SJCRH30 (cell line): ENCODE measurements around the gene KCNN3. TPM values are rescaled to one million over a fixed set of nuclear protein-coding genes. Genes with fewer than 3 reads are reported as not detected.

Experiments
- DNase-seq, 2 experiments: peaks; one replicate each; pipeline ENCODE4 v3.0.0-alpha.2; 2015 to 2020
- H3K27ac ChIP-seq: fragments of 250-450 bp; sonication (Bioruptor Pico); 2 replicates; pipeline ENCODE4 v1.5.1; 2020; ENCODE audit warnings: mild to moderate bottlenecking, moderate library complexity
- H3K27me3 ChIP-seq: fragments of 250-450 bp; sonication (Bioruptor Pico); 2 replicates; pipeline ENCODE4 v1.5.1; 2020; ENCODE audit warnings: mild to moderate bottlenecking, moderate library complexity
- H3K36me3 ChIP-seq: fragments of 250-450 bp; sonication (Bioruptor Pico); 2 replicates; pipeline ENCODE4 v1.5.1; 2020; ENCODE audit warnings: mild to moderate bottlenecking, moderate library complexity
- H3K4me1 ChIP-seq: fragments of 250-450 bp; sonication (Bioruptor Pico); 2 replicates; pipeline ENCODE4 v1.5.1; 2020; ENCODE audit warnings: mild to moderate bottlenecking, moderate library complexity
- H3K4me3 ChIP-seq: fragments of 250-450 bp; sonication (Bioruptor Pico); 2 replicates; pipeline ENCODE4 v1.5.1; 2020; ENCODE audit warnings: mild to moderate bottlenecking, moderate library complexity
- H3K9me3 ChIP-seq: fragments of 250-450 bp; sonication (Bioruptor Pico); replicated peaks from 2 replicates; pipeline ENCODE4 v1.5.1; 2020; ENCODE audit warnings: mild to moderate bottlenecking, moderate library complexity
- total RNA-seq: library from RNA; depleted of rRNA; stranded (reverse); fragments of >200 nt; shearing (Covaris generic); gene quantifications from 2 replicates; pipeline ENCODE4 v1.2.3, GENCODE V29; 2014

KCNN3 gene
- total RNA-seq, 1 experiment from 2014 or later = 29.3 TPM

DNA sequence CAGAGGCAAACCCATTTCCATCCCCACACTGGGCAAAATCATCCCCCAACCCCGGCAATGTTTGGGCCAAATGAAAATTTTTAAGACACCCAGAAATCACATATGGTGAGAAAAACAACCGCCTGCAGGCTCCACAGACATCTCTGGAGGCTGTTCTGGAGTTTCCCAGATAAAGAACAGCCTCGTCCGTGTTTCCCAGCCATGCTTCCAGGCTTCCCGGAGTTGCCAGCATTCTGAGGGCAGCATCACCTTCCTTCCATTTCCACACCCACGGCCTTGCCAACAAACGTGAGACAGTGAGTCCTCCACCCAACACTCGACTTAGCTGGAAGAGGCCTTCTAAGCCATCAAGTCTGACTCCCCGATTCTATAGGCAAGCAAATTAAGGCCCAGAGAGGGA, 36.9 kb downstream of the KCNN3 start:
- no peak overlapping the region for H3K27ac ChIP-seq

DNA sequence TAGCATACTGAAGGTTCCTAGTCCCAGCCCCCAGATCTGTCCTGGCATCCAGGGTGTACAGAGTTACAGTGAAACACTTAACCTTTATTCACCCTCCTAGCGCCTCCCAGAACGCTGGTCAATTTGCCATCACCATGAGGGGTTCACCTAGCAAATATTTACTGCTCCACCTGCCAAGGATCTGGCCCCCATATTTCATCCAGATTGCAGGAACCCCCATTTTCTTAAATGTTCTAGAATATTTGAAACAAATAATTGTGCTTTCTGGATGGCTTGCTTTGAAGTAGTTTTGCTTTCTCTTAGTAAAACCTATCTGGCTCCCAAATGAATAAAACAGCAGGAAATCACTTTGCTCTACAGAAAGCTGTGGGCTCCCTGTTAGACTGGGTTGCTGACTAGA, 37.7 kb downstream of the KCNN3 start:
- Histone ChIP-seq H3K27me3 (no peaks in the 10 kb centered on the region), H3K27ac (no peak overlapping the region), H3K9me3 (no peaks in the 10 kb centered on the region), H3K4me1 (peaks cover 12% of the 10 kb centered on the region), H3K36me3 (0 out of 2 replicates have a peak, but pooled peaks cover 2% of the 10 kb centered on the region), H3K4me3 (no peak overlapping the region)
- no peak for DNase-seq

More for the DNA sequence above, 36.9 kb downstream of the KCNN3 start:
- no peak for DNase-seq
- Histone ChIP-seq H3K27me3 (no peaks in the 10 kb centered on the region), H3K4me3 (no peak overlapping the region), H3K36me3 (0 out of 2 replicates have a peak, but pooled peaks cover 2% of the 10 kb centered on the region), H3K9me3 (no peaks in the 10 kb centered on the region), H3K4me1 (peaks cover 20% of the 10 kb centered on the region)

DNA sequence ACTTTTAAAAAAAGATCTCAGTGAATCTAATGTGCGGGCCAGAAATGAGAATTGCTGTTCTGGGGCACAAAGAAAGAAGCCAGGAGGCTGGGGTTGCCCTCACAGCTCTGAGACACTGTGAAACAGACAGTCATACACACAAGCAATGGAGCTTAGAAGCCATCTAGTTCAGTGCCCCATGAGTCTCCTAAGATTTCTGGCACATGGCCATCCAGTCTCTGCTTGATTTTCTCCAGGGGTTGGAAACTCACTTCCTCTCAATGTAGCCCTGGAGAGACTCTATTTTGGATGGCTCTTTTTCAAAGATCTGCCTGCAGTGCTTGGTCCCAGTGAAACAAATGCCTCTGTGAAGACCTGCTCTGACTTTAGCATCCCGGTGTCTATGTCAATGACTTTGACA, 38.6 kb downstream of the KCNN3 start:
- H3K9me3 ChIP-seq = no peaks in the 10 kb centered on the region
- 0 out of 2 replicates have a peak, but pooled peaks cover 2% of the 10 kb centered on the region for H3K36me3 ChIP-seq
- no peak for DNase-seq
- H3K4me3 ChIP-seq = no peak overlapping the region
- H3K27ac ChIP-seq = no peak overlapping the region
- peaks cover 2% of the 10 kb centered on the region for H3K4me1 ChIP-seq
- no peaks in the 10 kb centered on the region for H3K27me3 ChIP-seq

GRCh38 chr1:154829062-154829461, 41.0 kb downstream of the KCNN3 start:
- Histone ChIP-seq H3K27me3 (no peaks in the 10 kb centered on the region), H3K36me3 (0 out of 2 replicates have a peak, but pooled peaks cover 2% of the 10 kb centered on the region), H3K9me3 (no peaks in the 10 kb centered on the region), H3K27ac (no peak overlapping the region), H3K4me1 (no peaks in the 10 kb centered on the region), H3K4me3 (no peak overlapping the region)
- DNase-seq = no peak

DNA sequence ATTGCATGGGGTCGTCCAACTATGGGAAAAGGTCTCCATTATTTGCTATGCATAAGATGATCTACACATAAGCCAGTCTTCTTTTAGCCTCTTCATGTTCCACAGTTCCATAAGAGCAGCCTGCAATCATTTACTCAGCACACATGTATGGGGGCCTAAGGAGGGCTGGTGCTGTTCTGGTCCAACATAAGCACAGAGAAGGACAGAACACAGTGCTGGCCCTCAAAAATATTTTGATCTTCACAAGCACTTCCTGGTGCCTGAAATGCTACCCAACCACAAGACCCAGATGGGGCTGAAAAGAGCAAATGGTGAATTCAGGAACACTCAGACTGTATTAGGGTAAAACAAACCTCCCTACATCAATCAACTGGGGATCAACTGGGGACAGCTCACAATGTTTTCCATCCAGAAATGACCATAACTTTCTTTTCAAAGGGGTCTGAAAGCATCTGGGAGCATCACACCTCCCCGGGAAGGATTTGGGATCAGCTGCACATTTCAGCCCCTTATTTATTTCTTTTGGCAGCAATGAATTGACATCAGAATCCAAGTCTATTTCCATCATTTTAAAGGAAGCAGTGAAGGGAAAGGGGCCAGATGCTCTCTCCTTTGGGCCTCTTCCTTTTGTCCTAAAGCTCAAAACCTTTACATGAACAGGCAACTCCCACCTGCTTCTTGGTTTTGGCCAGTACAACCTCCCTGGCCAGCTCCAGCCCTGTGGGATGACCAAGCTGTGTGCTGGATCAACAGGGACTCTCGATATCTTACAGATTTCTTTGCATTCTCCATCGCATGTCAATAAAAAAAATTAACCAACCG, 45.7 kb downstream of the KCNN3 start:
- H3K27me3 ChIP-seq = no peaks in the 10 kb centered on the region
- no peak overlapping the region for H3K27ac ChIP-seq
- no peak overlapping the region for H3K4me3 ChIP-seq
- H3K4me1 ChIP-seq = peaks cover 6% of the 10 kb centered on the region
- no peaks in the 10 kb centered on the region for H3K9me3 ChIP-seq
- peaks cover 23% of the 10 kb centered on the region for H3K36me3 ChIP-seq
- no peak for DNase-seq

GRCh38 chr1:154822717-154823116, 47.4 kb downstream of the KCNN3 start:
- Histone ChIP-seq H3K4me1 (peaks cover 20% of the 10 kb centered on the region), H3K27ac (no peak overlapping the region), H3K36me3 (peaks cover 31% of the 10 kb centered on the region), H3K27me3 (no peaks in the 10 kb centered on the region), H3K4me3 (no peak overlapping the region), H3K9me3 (no peaks in the 10 kb centered on the region)
- no peak for DNase-seq

- no peak overlapping the region for H3K27ac ChIP-seq
- no peak for DNase-seq
Observed at GRCh38 chr1:154822233-154822632, 47.8 kb downstream of the KCNN3 start.

GRCh38 chr1:154821083-154821482, 49.0 kb downstream of the KCNN3 start:
- Histone ChIP-seq H3K36me3 (peaks cover 35% of the 10 kb centered on the region), H3K27ac (no peak overlapping the region), H3K4me1 (peaks cover 29% of the 10 kb centered on the region), H3K27me3 (no peaks in the 10 kb centered on the region), H3K4me3 (no peak overlapping the region), H3K9me3 (no peaks in the 10 kb centered on the region)
- no peak for DNase-seq

More at GRCh38 chr1:154822233-154822632, 47.8 kb downstream of the KCNN3 start:
- Histone ChIP-seq H3K4me1 (peaks cover 24% of the 10 kb centered on the region), H3K4me3 (no peak overlapping the region), H3K27me3 (no peaks in the 10 kb centered on the region), H3K36me3 (peaks cover 34% of the 10 kb centered on the region), H3K9me3 (no peaks in the 10 kb centered on the region)

GRCh38 chr1:154820646-154821045, 49.4 kb downstream of the KCNN3 start:
- Histone ChIP-seq H3K27ac (no peak overlapping the region), H3K27me3 (no peaks in the 10 kb centered on the region), H3K9me3 (no peaks in the 10 kb centered on the region), H3K4me1 (peaks cover 29% of the 10 kb centered on the region), H3K36me3 (peaks cover 35% of the 10 kb centered on the region), H3K4me3 (no peak overlapping the region)
- no peak for DNase-seq

- peaks cover 35% of the 10 kb centered on the region for H3K36me3 ChIP-seq
- H3K27ac ChIP-seq = peak overlapping the region; percentile 49
- no peak overlapping the region for H3K4me3 ChIP-seq
- no peaks in the 10 kb centered on the region for H3K27me3 ChIP-seq
- DNase-seq = peak; percentile 32 to 45
- H3K4me1 ChIP-seq = peaks cover 29% of the 10 kb centered on the region
- no peaks in the 10 kb centered on the region for H3K9me3 ChIP-seq
Observed at GRCh38 chr1:154819628-154820590, 50.2 kb downstream of the KCNN3 start.

DNA sequence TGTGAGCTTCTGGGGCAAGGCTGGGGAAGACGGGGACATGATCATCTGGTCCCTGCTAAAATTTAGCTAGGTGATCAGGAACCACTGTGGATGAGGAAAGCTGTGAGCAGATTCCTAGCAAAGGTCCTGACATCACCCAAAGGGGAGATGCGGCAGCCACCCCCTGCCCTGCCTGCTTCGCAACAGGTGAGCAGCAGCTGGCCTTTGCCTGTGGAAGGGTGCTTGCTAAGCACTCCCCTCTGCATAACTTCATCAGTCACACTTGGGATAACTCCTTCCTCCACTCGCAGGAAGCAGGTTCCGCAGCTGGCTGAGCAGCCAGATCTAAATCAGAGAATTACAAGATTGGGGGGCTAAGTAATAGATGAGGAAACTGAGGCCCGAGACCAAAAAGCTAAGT, 51.2 kb downstream of the KCNN3 start:
- H3K9me3 ChIP-seq = no peaks in the 10 kb centered on the region
- peaks cover 35% of the 10 kb centered on the region for H3K36me3 ChIP-seq
- peak; percentile 51 to 54 for DNase-seq
- H3K27ac ChIP-seq = peak overlapping the region; percentile 49
- no peaks in the 10 kb centered on the region for H3K27me3 ChIP-seq
- H3K4me3 ChIP-seq = no peak overlapping the region
- H3K4me1 ChIP-seq = peaks cover 37% of the 10 kb centered on the region

DNA sequence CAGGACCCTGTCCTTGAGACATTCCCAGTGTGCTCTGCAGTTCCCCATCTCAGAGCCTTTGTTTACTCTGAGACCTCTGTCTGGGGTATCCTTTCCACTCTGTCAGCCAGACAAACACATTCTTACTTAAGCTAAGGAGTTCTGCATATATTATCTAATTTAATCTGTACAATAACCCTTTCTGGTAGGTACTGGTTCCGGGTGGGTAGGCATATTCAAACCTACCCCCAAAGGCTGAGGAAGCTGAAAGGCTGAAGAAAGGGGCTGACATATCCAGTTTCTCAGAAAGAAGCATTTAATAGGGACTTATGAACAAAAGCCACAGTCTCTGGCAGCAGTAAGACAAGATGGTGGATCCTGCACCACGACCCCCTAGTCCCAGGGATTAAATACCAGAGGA, 53.1 kb downstream of the KCNN3 start:
- peaks cover 31% of the 10 kb centered on the region for H3K36me3 ChIP-seq
- peaks cover 48% of the 10 kb centered on the region for H3K4me1 ChIP-seq
- no peak overlapping the region for H3K27ac ChIP-seq
- H3K4me3 ChIP-seq = no peak overlapping the region
- no peak for DNase-seq
- H3K9me3 ChIP-seq = no peaks in the 10 kb centered on the region
- H3K27me3 ChIP-seq = no peaks in the 10 kb centered on the region

- Histone ChIP-seq H3K4me1 (peaks cover 53% of the 10 kb centered on the region), H3K36me3 (peaks cover 25% of the 10 kb centered on the region), H3K27me3 (no peaks in the 10 kb centered on the region), H3K9me3 (no peaks in the 10 kb centered on the region), H3K27ac (no peak overlapping the region), H3K4me3 (no peak overlapping the region)
- DNase-seq = no peak
Observed at GRCh38 chr1:154816369-154816768, 53.7 kb downstream of the KCNN3 start.

DNA sequence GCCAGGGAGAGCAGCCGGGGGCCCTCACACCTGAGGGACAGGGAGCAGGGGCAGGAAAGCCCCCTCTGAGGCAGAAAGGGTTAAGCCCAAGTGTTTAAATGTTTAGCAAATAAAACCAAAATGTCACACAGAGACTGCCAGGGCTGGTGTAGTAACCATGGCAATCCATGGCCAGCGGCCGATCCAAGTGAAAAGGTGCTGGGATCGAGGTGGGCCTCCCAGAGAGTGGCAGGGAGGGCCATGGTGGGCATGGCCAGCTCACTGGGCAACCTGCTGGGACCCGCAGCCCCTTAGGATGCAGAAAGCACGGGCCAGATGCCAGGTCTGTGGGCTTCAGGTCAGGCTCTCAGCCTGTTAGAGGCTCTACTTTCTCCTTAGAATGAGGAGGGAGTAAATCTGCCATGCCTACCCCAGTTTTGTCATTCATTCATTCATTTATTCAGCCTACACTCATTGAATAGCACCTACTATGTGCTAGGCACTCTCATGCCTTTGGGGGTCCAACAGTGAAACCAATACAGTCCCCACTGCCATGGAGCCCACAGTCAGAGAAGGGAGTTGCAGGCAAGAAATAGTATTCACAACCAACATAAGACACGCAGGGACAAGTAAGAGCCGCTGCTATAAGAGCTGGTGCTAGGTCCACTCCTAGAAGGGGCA, 56.1 kb downstream of the KCNN3 start:
- H3K4me3 ChIP-seq = no peak overlapping the region
- peaks cover 10% of the 10 kb centered on the region for H3K36me3 ChIP-seq
- peak overlapping the region; percentile 66 for H3K27ac ChIP-seq
- no peaks in the 10 kb centered on the region for H3K9me3 ChIP-seq
- H3K27me3 ChIP-seq = no peaks in the 10 kb centered on the region
- no peak for DNase-seq
- H3K4me1 ChIP-seq = peaks cover 65% of the 10 kb centered on the region
